Loucy (cell line): Measurements from ENCODE around the gene OR9A2.

Source experiments
- H2AFZ ChIP-seq: fragments of 200-600 bp; sonication (generic); 2 replicates; pipeline ENCODE4 v1.6.0; 2016; ENCODE audit warnings: antibody characterized with exemption, mild to moderate bottlenecking, low read length, moderate library complexity
- H3F3A ChIP-seq: fragments of 200-600 bp; 2 replicates; pipeline ENCODE4 v1.6.0; 2016; ENCODE audit warnings: antibody characterized with exemption, low read depth, mild to moderate bottlenecking
- H3K27me3 ChIP-seq: fragments of 200-600 bp; sonication (generic); 2 replicates; pipeline ENCODE4 v1.6.1; 2014; ENCODE audit warnings: low read length, mild to moderate bottlenecking; ENCODE audit not compliant: insufficient read depth, poor library complexity, severe bottlenecking
- H3K36me3 ChIP-seq: fragments of 200-600 bp; sonication (generic); 2 replicates; pipeline ENCODE4 v1.6.1; 2016; ENCODE audit warnings: low read length; ENCODE audit not compliant: insufficient read depth
- H3K4me1 ChIP-seq: fragments of 200-600 bp; sonication (generic); 2 replicates; pipeline ENCODE4 v1.5.1; 2014; ENCODE audit warnings: low read length, mild to moderate bottlenecking; ENCODE audit not compliant: insufficient read depth, poor library complexity, severe bottlenecking
- H3K4me2 ChIP-seq: fragments of 200-600 bp; sonication (generic); 2 replicates; pipeline ENCODE4 v1.6.0; 2014; ENCODE audit warnings: antibody characterized with exemption, low read length, low read depth, mild to moderate bottlenecking; ENCODE audit not compliant: poor library complexity, severe bottlenecking
- H3K4me3 ChIP-seq: fragments of 200-600 bp; sonication (generic); 2 replicates; pipeline ENCODE4 v1.5.1; 2014; ENCODE audit warnings: low read length, mild to moderate bottlenecking, mixed read lengths; ENCODE audit not compliant: poor library complexity, severe bottlenecking
- H3K79me2 ChIP-seq: fragments of 200-600 bp; sonication (generic); 2 replicates; pipeline ENCODE4 v1.6.1; 2014; ENCODE audit warnings: low read length; ENCODE audit not compliant: insufficient read depth
- H3K9ac ChIP-seq: fragments of 200-600 bp; sonication (generic); 2 replicates; pipeline ENCODE4 v1.6.0; 2014; ENCODE audit warnings: mild to moderate bottlenecking, low read depth, low read length, moderate library complexity; ENCODE audit not compliant: poor library complexity, severe bottlenecking
- H3K9me2 ChIP-seq: fragments of 200-600 bp; sonication (generic); replicated peaks from 2 replicates; pipeline ENCODE4 v1.6.1; 2016; ENCODE audit warnings: low read depth, low read length, mixed read lengths
- H3K9me3 ChIP-seq: fragments of 200-600 bp; sonication (generic); 2 replicates; pipeline ENCODE4 v1.6.1; 2014; ENCODE audit warnings: mild to moderate bottlenecking, antibody characterized with exemption, low read length, low read depth; ENCODE audit not compliant: insufficient read depth
- H4K20me1 ChIP-seq: fragments of 200-600 bp; sonication (generic); 2 replicates; pipeline ENCODE4 v1.6.0; 2014; ENCODE audit warnings: antibody characterized with exemption, low read length, mild to moderate bottlenecking; ENCODE audit not compliant: insufficient read depth, poor library complexity, severe bottlenecking
- CTCF ChIP-seq: fragments of 200-600 bp; sonication (generic); conservative IDR thresholded peaks from 2 replicates; pipeline ENCODE4 v1.5.1; 2014; ENCODE audit warnings: mild to moderate bottlenecking, antibody characterized with exemption, low read length
- EZH2phosphoT487 ChIP-seq: fragments of 200-600 bp; IDR thresholded peaks from 2 replicates; pipeline ENCODE4 v1.6.1; 2018; ENCODE audit warnings: antibody characterized with exemption, mild to moderate bottlenecking, moderate library complexity, borderline replicate concordance

OR9A2 gene

GRCh38 chr7:142999793-143000192 lies 27.1 kb downstream of the OR9A2 start:
- Histone ChIP-seq H3K9me2 (no peaks in the 10 kb centered on the region), H3K4me3 (no peak overlapping the region), H4K20me1 (no peaks in the 10 kb centered on the region), H3K27me3 (no peaks in the 10 kb centered on the region), H3K79me2 (no peaks in the 10 kb centered on the region), H3K4me1 (peaks cover 14% of the 10 kb centered on the region), H3K36me3 (no peaks in the 10 kb centered on the region), H3K4me2 (no peak overlapping the region), H2AFZ (no peak overlapping the region), H3F3A (no peaks in the 10 kb centered on the region), H3K9me3 (peaks cover 6% of the 10 kb centered on the region; the same call in 1 of the 2 replicates), H3K9ac (no peak overlapping the region)
- TF ChIP-seq CTCF (no peak), EZH2phosphoT487 (no peak)

GRCh38 chr7:142998966-142999365 lies 28.0 kb downstream of the OR9A2 start:
- no peaks in the 10 kb centered on the region for H3K27me3 ChIP-seq
- peaks cover 8% of the 10 kb centered on the region for H3K9me3 ChIP-seq
- no peaks in the 10 kb centered on the region for H3F3A ChIP-seq
- H3K9me2 ChIP-seq: no peaks in the 10 kb centered on the region
- TF ChIP-seq EZH2phosphoT487 (no peak), CTCF (no peak)
- peaks cover 11% of the 10 kb centered on the region for H3K4me1 ChIP-seq
- H3K9ac ChIP-seq: no peak overlapping the region
- H3K36me3 ChIP-seq: no peaks in the 10 kb centered on the region
- no peak overlapping the region for H2AFZ ChIP-seq
- H3K4me2 ChIP-seq: no peak overlapping the region
- no peaks in the 10 kb centered on the region for H3K79me2 ChIP-seq
- H3K4me3 ChIP-seq: no peak overlapping the region
- no peaks in the 10 kb centered on the region for H4K20me1 ChIP-seq

GRCh38 chr7:142997456-142997989 lies 29.4 kb downstream of the OR9A2 start:
- peaks cover 8% of the 10 kb centered on the region for H3K9me3 ChIP-seq
- H3K27me3 ChIP-seq: no peaks in the 10 kb centered on the region
- H3K36me3 ChIP-seq: no peaks in the 10 kb centered on the region
- H3K4me1 ChIP-seq: no peaks in the 10 kb centered on the region
- no peaks in the 10 kb centered on the region for H3K9me2 ChIP-seq
- no peaks in the 10 kb centered on the region for H3K79me2 ChIP-seq
- no peak overlapping the region for H3K9ac ChIP-seq
- no peak for TF ChIP-seq EZH2phosphoT487
- TF ChIP-seq CTCF: no peak
- H3K4me3 ChIP-seq: no peak overlapping the region
- no peaks in the 10 kb centered on the region for H3F3A ChIP-seq
- H2AFZ ChIP-seq: no peak overlapping the region
- no peak overlapping the region for H3K4me2 ChIP-seq
- H4K20me1 ChIP-seq: no peaks in the 10 kb centered on the region
